ENCODE results near the gene NFILZ. TPM values are rescaled to one million over a fixed set of nuclear protein-coding genes. Genes with fewer than 3 reads are reported as not detected.
"Not testable (repeated sequence)": the region's sequence is repeated elsewhere in the genome, so short reads cannot be mapped to it uniquely, and the experiment has no call there.

Gene NFILZ
- polyA plus RNA-seq, 1 donor (not counting 4 experiments of a cell fraction or from before 2014, with no cell fraction given), result not detected

DNA sequence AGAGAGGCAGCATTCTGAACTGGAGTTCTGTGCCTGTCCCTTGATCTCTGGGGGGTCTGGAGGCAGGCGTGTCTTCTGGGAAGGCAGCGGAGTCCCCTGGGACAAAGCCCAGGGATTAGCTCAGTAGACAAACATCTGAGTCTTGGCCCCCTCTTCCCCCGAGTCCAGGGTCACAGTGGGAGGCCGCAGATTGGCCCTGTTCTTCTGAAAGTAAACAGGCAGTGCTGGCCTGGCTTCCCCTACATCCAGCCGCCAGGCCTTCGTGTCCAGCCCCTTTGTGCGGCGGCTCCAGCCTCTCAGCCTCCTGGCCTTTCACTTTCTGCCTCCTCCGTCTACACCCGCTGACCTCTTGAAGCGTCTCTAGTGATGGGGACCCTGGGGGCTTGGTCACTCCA, 989 bp downstream of the NFILZ start:
- H3K9ac ChIP-seq (ENCODE audit: control insufficient read depth, extremely low read depth, insufficient read depth, low read length), result no peak overlapping the region
- H4K20me1 ChIP-seq (ENCODE audit: control insufficient read depth, extremely low read depth, insufficient read depth, low read length), result no peaks in the 10 kb centered on the region
- H3K79me2 ChIP-seq (ENCODE audit: control insufficient read depth, insufficient read depth, low read length), result no peaks in the 10 kb centered on the region
- no peaks in the 10 kb centered on the region for H3K36me3 ChIP-seq (ENCODE audit: control insufficient read depth in 2 of 2, extremely low read depth in 1 of 2, insufficient read depth in 2 of 2, low read length in 2 of 2)
- no peak overlapping the region for H2AFZ ChIP-seq (ENCODE audit: control insufficient read depth, low read length)
- H3K27ac ChIP-seq (ENCODE audit: control insufficient read depth, insufficient read depth, low read length), result no peak overlapping the region
- no peak overlapping the region for H3K4me2 ChIP-seq (ENCODE audit: control insufficient read depth, extremely low read depth, insufficient read depth, low read depth, low read length)
- H3K27me3 ChIP-seq (ENCODE audit: control insufficient read depth, extremely low read depth, insufficient read depth, low read length), result no peaks in the 10 kb centered on the region
- H3K9me1 ChIP-seq (ENCODE audit: control insufficient read depth, extremely low read depth, insufficient read depth, low read length), result no peaks in the 10 kb centered on the region
- DNase-seq (ENCODE audit: low read depth, low spot score) (no peak), FAIRE-seq (no peak)
- no peaks in the 10 kb centered on the region for H3K4me1 ChIP-seq (ENCODE audit: control insufficient read depth, extremely low read depth, insufficient read depth, low read length)
- H3K9me3 ChIP-seq (ENCODE audit: control insufficient read depth, low read depth, low read length), result no peaks in the 10 kb centered on the region
- no peak overlapping the region for H3K4me3 ChIP-seq (ENCODE audit: control insufficient read depth in 2 of 3, extremely low read depth in 1 of 3, insufficient read depth in 2 of 3, low read depth in 1 of 3, low read length in 3 of 3)
- TF ChIP-seq, protein P1, sequence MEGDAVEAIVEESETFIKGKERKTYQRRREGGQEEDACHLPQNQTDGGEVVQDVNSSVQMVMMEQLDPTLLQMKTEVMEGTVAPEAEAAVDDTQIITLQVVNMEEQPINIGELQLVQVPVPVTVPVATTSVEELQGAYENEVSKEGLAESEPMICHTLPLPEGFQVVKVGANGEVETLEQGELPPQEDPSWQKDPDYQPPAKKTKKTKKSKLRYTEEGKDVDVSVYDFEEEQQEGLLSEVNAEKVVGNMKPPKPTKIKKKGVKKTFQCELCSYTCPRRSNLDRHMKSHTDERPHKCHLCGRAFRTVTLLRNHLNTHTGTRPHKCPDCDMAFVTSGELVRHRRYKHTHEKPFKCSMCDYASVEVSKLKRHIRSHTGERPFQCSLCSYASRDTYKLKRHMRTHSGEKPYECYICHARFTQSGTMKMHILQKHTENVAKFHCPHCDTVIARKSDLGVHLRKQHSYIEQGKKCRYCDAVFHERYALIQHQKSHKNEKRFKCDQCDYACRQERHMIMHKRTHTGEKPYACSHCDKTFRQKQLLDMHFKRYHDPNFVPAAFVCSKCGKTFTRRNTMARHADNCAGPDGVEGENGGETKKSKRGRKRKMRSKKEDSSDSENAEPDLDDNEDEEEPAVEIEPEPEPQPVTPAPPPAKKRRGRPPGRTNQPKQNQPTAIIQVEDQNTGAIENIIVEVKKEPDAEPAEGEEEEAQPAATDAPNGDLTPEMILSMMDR (optimal IDR thresholded peaks at IDR 0.05 in 1 of 3, IDR thresholded peaks at IDR 0.05 in 1 of 3, conservative IDR thresholded peaks at IDR 0.05 in 1 of 3; ENCODE audit: extremely low read depth in 1 of 3, insufficient read depth in 2 of 3, low read length in 3 of 3), result no peak
- no peak for TF ChIP-seq EZH2 (IDR thresholded peaks at IDR 0.05; ENCODE audit: low read length)
- dilution Hi-C loops (cut with MboI; ENCODE audit: extremely low pct_ligation_motif_present, low sequenced_read_pairs), result no loop called here

DNA sequence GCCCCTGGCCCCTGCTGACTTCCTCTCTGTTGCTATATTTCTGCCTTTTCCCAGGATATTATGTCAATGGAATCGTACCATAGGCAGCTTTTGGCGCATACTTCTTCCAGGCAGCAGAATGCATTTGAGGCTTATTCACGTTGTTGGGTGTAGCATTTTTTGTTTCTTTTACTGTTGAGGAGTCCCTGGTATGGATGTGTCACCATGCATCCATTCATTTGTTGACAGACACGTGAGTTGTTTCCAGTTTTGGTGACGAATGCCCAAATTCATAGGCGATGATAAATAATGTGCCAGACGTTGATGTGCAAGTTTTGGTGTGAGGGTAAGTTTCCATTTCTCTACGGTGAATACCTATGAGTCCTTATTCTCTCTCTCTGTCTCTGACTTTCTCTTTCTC, 5.0 kb downstream of the NFILZ start:
- no peaks in the 10 kb centered on the region for H3K4me1 ChIP-seq (ENCODE audit: control insufficient read depth, extremely low read depth, insufficient read depth, low read length)
- H4K20me1 ChIP-seq (ENCODE audit: control insufficient read depth, extremely low read depth, insufficient read depth, low read length), result no peaks in the 10 kb centered on the region
- no peak overlapping the region for H3K4me2 ChIP-seq (ENCODE audit: control insufficient read depth, extremely low read depth, insufficient read depth, low read depth, low read length)
- no peak overlapping the region for H3K4me3 ChIP-seq (ENCODE audit: control insufficient read depth in 2 of 3, extremely low read depth in 1 of 3, insufficient read depth in 2 of 3, low read depth in 1 of 3, low read length in 3 of 3)
- H3K79me2 ChIP-seq (ENCODE audit: control insufficient read depth, insufficient read depth, low read length), result no peaks in the 10 kb centered on the region
- DNase-seq (ENCODE audit: low read depth, low spot score) (no peak), FAIRE-seq (no peak)
- no peaks in the 10 kb centered on the region for H3K36me3 ChIP-seq (ENCODE audit: control insufficient read depth in 2 of 2, extremely low read depth in 1 of 2, insufficient read depth in 2 of 2, low read length in 2 of 2)
- dilution Hi-C loops (cut with MboI; ENCODE audit: extremely low pct_ligation_motif_present, low sequenced_read_pairs), result no loop called here
- H3K27ac ChIP-seq (ENCODE audit: control insufficient read depth, insufficient read depth, low read length), result no peak overlapping the region
- no peak overlapping the region for H3K9ac ChIP-seq (ENCODE audit: control insufficient read depth, extremely low read depth, insufficient read depth, low read length)
- H3K27me3 ChIP-seq (ENCODE audit: control insufficient read depth, extremely low read depth, insufficient read depth, low read length), result no peaks in the 10 kb centered on the region
- no peak overlapping the region for H2AFZ ChIP-seq (ENCODE audit: control insufficient read depth, low read length)
- no peaks in the 10 kb centered on the region for H3K9me1 ChIP-seq (ENCODE audit: control insufficient read depth, extremely low read depth, insufficient read depth, low read length)
- TF ChIP-seq, protein P1 (optimal IDR thresholded peaks at IDR 0.05 in 1 of 3, IDR thresholded peaks at IDR 0.05 in 1 of 3, conservative IDR thresholded peaks at IDR 0.05 in 1 of 3; ENCODE audit: extremely low read depth in 1 of 3, insufficient read depth in 2 of 3, low read length in 3 of 3), result no peak
- no peak for TF ChIP-seq EZH2 (IDR thresholded peaks at IDR 0.05; ENCODE audit: low read length)
- peaks cover 6% of the 10 kb centered on the region for H3K9me3 ChIP-seq (ENCODE audit: control insufficient read depth, low read depth, low read length)

DNA sequence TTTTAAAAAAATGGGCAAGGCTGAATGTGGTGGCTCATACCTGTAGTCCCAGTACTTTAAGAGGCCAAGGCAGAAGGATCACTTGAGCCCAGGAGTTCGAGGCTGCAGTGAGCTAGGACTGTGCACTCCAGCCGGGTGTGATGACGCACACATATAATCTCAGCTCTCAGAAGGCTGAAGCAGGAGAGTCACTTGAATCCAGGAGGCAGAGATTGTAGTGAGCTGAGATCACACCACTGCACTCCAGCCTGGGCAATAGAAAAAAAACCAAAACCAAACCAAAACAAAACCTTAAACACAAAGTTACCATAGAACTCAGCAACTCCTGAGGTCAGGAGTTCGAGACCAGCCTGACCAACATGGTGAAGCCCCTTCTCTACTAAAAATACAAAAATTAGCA, 6.6 kb downstream of the NFILZ start:
- H3K27me3 ChIP-seq (ENCODE audit: control insufficient read depth, extremely low read depth, insufficient read depth, low read length); H3K4me2 ChIP-seq (ENCODE audit: control insufficient read depth, extremely low read depth, insufficient read depth, low read depth, low read length); FAIRE-seq; DNase-seq (ENCODE audit: low read depth, low spot score); H4K20me1 ChIP-seq (ENCODE audit: control insufficient read depth, extremely low read depth, insufficient read depth, low read length); H3K4me3 ChIP-seq (ENCODE audit: control insufficient read depth in 2 of 3, extremely low read depth in 1 of 3, insufficient read depth in 2 of 3, low read depth in 1 of 3, low read length in 3 of 3); H2AFZ ChIP-seq (ENCODE audit: control insufficient read depth, low read length); H3K27ac ChIP-seq (ENCODE audit: control insufficient read depth, insufficient read depth, low read length); H3K9me1 ChIP-seq (ENCODE audit: control insufficient read depth, extremely low read depth, insufficient read depth, low read length); H3K79me2 ChIP-seq (ENCODE audit: control insufficient read depth, insufficient read depth, low read length); H3K36me3 ChIP-seq (ENCODE audit: control insufficient read depth in 2 of 2, extremely low read depth in 1 of 2, insufficient read depth in 2 of 2, low read length in 2 of 2); dilution Hi-C loops (cut with MboI; ENCODE audit: extremely low pct_ligation_motif_present, low sequenced_read_pairs); H3K4me1 ChIP-seq (ENCODE audit: control insufficient read depth, extremely low read depth, insufficient read depth, low read length); H3K9ac ChIP-seq (ENCODE audit: control insufficient read depth, extremely low read depth, insufficient read depth, low read length); H3K9me3 ChIP-seq (ENCODE audit: control insufficient read depth, low read depth, low read length): not testable (repeated sequence)
